HUES48 (cell line): ENCODE data around the gene FAM20C.

Experiments
- H3K27ac ChIP-seq: one replicate; pipeline ENCODE4 v1.7.0; 2013; ENCODE audit warnings: low read depth, low read length, inconsistent platforms
- H3K27me3 ChIP-seq: 2 replicates; pipeline ENCODE4 v1.6.1; 2013; ENCODE audit warnings: mild to moderate bottlenecking, low read length; ENCODE audit not compliant: control insufficient read depth, insufficient read depth
- H3K36me3 ChIP-seq: 2 replicates; pipeline ENCODE4 v1.6.1; 2013; ENCODE audit warnings: low read length; ENCODE audit not compliant: control insufficient read depth, insufficient read depth
- H3K4me1 ChIP-seq: 2 replicates; pipeline ENCODE4 v1.6.1; 2013; ENCODE audit warnings: mild to moderate bottlenecking, low read length; ENCODE audit not compliant: control insufficient read depth, insufficient read depth
- H3K4me3 ChIP-seq: 2 replicates; pipeline ENCODE4 v1.5.1; 2013; ENCODE audit warnings: mild to moderate bottlenecking, low read depth, low read length
- H3K9ac ChIP-seq: 2 replicates; pipeline ENCODE4 v1.6.1; 2013; ENCODE audit warnings: mild to moderate bottlenecking, low read depth, low read length, moderate library complexity
- H3K9me3 ChIP-seq: 2 replicates; pipeline ENCODE4 v1.6.1; 2013; ENCODE audit warnings: low read length; ENCODE audit not compliant: control insufficient read depth, insufficient read depth

The FAM20C gene

GRCh38 chr7:167976-168791, 24.2 kb upstream of the FAM20C start:
- Histone ChIP-seq H3K4me1 (no peaks in the 10 kb centered on the region; the same call in 1 of the 2 replicates), H3K27ac (no peak overlapping the region), H3K9ac (no peak overlapping the region), H3K9me3 (no peaks in the 10 kb centered on the region), H3K4me3 (no peak overlapping the region), H3K27me3 (no peaks in the 10 kb centered on the region), H3K36me3 (no peaks in the 10 kb centered on the region)

- Histone ChIP-seq H3K9me3 (no peaks in the 10 kb centered on the region), H3K4me1 (no peaks in the 10 kb centered on the region; the same call in 1 of the 2 replicates), H3K27me3 (no peaks in the 10 kb centered on the region), H3K9ac (no peak overlapping the region), H3K36me3 (no peaks in the 10 kb centered on the region), H3K4me3 (no peak overlapping the region), H3K27ac (no peak overlapping the region)
Measured at GRCh38 chr7:169276-170172, 22.8 kb upstream of the FAM20C start.

- Histone ChIP-seq H3K9ac (no peak overlapping the region), H3K27ac (no peak overlapping the region), H3K4me3 (no peak overlapping the region), H3K36me3 (no peaks in the 10 kb centered on the region), H3K4me1 (no peaks in the 10 kb centered on the region), H3K27me3 (no peaks in the 10 kb centered on the region), H3K9me3 (no peaks in the 10 kb centered on the region)
Measured at GRCh38 chr7:170551-171363, 21.6 kb upstream of the FAM20C start.

- no peaks in the 10 kb centered on the region for H3K4me1 ChIP-seq
- no peaks in the 10 kb centered on the region for H3K9me3 ChIP-seq
- no peak overlapping the region for H3K4me3 ChIP-seq
- no peaks in the 10 kb centered on the region for H3K27me3 ChIP-seq
- no peaks in the 10 kb centered on the region for H3K36me3 ChIP-seq
- no peak overlapping the region for H3K9ac ChIP-seq
- no peak overlapping the region for H3K27ac ChIP-seq
Measured at GRCh38 chr7:171364-171904, 20.9 kb upstream of the FAM20C start.

- no peaks in the 10 kb centered on the region for H3K27me3 ChIP-seq
- no peaks in the 10 kb centered on the region for H3K4me1 ChIP-seq
- no peak overlapping the region for H3K9ac ChIP-seq
- no peaks in the 10 kb centered on the region for H3K36me3 ChIP-seq
- no peaks in the 10 kb centered on the region for H3K9me3 ChIP-seq
- H3K4me3 ChIP-seq: no peak overlapping the region
- H3K27ac ChIP-seq: no peak overlapping the region
Measured at GRCh38 chr7:171912-172515, 20.4 kb upstream of the FAM20C start.

GRCh38 chr7:173209-173918, 19.0 kb upstream of the FAM20C start:
- H3K9ac ChIP-seq: no peak overlapping the region
- no peaks in the 10 kb centered on the region for H3K9me3 ChIP-seq
- H3K4me1 ChIP-seq: no peaks in the 10 kb centered on the region
- H3K27ac ChIP-seq: no peak overlapping the region
- H3K36me3 ChIP-seq: no peaks in the 10 kb centered on the region
- H3K4me3 ChIP-seq: no peak overlapping the region
- no peaks in the 10 kb centered on the region; the same call in 1 of the 2 replicates for H3K27me3 ChIP-seq

GRCh38 chr7:174716-175115, 17.7 kb upstream of the FAM20C start:
- Histone ChIP-seq H3K9ac (no peak overlapping the region), H3K27me3 (no peaks in the 10 kb centered on the region; the same call in 1 of the 2 replicates), H3K9me3 (no peaks in the 10 kb centered on the region), H3K4me3 (no peak overlapping the region), H3K36me3 (no peaks in the 10 kb centered on the region), H3K4me1 (no peaks in the 10 kb centered on the region; the same call in 1 of the 2 replicates), H3K27ac (no peak overlapping the region)

GRCh38 chr7:175955-176354, 16.4 kb upstream of the FAM20C start:
- H3K9ac ChIP-seq: no peak overlapping the region
- no peaks in the 10 kb centered on the region for H3K9me3 ChIP-seq
- no peaks in the 10 kb centered on the region; the same call in 1 of the 2 replicates for H3K4me1 ChIP-seq
- no peak overlapping the region for H3K4me3 ChIP-seq
- H3K36me3 ChIP-seq: no peaks in the 10 kb centered on the region
- no peaks in the 10 kb centered on the region; the same call in 1 of the 2 replicates for H3K27me3 ChIP-seq
- H3K27ac ChIP-seq: no peak overlapping the region

GRCh38 chr7:176381-176780, 16.0 kb upstream of the FAM20C start:
- no peak overlapping the region for H3K9ac ChIP-seq
- no peak overlapping the region for H3K4me3 ChIP-seq
- no peaks in the 10 kb centered on the region; the same call in 1 of the 2 replicates for H3K4me1 ChIP-seq
- H3K27ac ChIP-seq: no peak overlapping the region
- H3K36me3 ChIP-seq: no peaks in the 10 kb centered on the region
- no peaks in the 10 kb centered on the region for H3K9me3 ChIP-seq
- H3K27me3 ChIP-seq: no peaks in the 10 kb centered on the region; the same call in 1 of the 2 replicates
